ENCODE measurements around the gene COPS9.

Gene COPS9

DNA sequence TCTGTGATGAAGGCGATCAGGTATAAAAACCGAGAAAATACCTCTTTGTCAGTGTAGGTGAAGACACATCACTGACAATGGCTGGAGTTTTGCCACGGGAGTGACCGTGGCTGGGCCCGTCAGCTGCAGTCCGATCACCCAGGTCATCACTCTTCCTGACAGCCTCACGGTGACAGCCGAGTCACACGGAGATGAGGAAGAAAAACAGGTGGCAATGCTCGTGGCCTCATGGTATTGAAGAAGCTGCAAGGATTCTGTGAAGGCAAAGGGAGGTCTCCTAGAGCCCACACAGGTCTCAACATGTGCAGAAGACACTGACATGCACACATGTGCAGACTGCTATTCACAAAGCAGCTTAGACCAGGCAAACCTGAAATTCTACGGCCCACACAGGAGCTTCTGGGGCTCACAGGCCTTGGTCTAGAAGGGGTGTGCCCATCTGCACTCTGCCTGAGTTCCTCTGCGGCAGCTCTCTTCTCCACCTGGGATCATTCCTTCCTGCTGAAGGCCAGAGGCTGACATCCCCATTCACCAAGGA is 7.4 kb downstream of the COPS9 start:
- no peaks in the 10 kb centered on the region for H3K27me3 ChIP-seq
- no peak overlapping the region for H3K9ac ChIP-seq
- TF ChIP-seq Cebpa-rat (IDR thresholded peaks at IDR 0.05), result no peak
- H3K27ac ChIP-seq, result no peak overlapping the region
- no peak overlapping the region for H3K4me2 ChIP-seq
- H3K4me1 ChIP-seq, result no peaks in the 10 kb centered on the region
- no peaks in the 10 kb centered on the region for H3K9me3 ChIP-seq (replicated peaks in 1 of 11)
- H3K4me3 ChIP-seq, result no peak overlapping the region
- H3K36me3 ChIP-seq, result peaks cover 67 to 94% (median 80%) of the 10 kb centered on the region in 11 experiments
- peaks cover 0 to 74% (median 42%) of the 10 kb centered on the region in 11 experiments; a peak in 13 of 22 replicates for H4K20me1 ChIP-seq

DNA sequence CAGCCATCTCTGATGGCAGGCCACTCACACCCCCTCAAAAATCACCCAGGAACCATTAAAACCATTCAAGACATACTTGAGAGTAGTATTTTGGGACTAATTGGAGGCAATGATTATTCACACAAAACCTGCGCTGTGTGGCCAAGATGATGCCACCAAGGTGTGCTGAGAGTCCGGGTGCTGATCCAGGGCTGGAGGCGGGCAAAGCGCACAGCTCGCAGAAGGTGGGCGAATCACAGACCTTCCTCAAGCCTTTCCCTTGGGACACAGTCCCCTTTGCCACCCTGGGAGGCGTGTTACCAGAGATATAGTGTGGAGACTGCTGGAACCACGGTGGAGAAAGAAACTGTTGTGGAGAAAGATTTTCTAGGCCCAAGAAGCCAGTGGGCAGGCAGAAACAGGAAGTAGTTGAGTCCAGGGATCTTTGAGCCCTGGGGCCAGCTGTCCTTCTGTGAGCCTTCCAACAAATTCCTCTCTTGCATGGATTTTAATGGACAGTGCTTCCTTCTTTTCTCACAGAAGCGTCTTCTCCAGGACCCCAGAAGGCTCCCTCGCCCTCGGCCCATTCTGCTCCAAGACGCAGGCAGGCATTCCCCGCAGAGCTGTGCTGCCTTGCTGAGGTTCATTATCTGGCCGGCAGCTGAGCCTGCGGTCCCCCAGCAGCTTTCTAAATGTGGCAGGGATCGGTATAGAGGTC is 8.0 kb downstream of the COPS9 start:
- H3K9me3 ChIP-seq (replicated peaks in 1 of 11), result no peaks in the 10 kb centered on the region
- H3K27me3 ChIP-seq, result no peaks in the 10 kb centered on the region
- no peaks in the 10 kb centered on the region for H3K4me1 ChIP-seq
- H3K36me3 ChIP-seq, result peaks cover 61 to 87% (median 74%) of the 10 kb centered on the region in 11 experiments
- H3K4me3 ChIP-seq, result no peak overlapping the region
- H3K27ac ChIP-seq, result no peak overlapping the region
- TF ChIP-seq Cebpa-rat (IDR thresholded peaks at IDR 0.05), result no peak
- H3K4me2 ChIP-seq, result no peak overlapping the region
- H4K20me1 ChIP-seq, result peaks cover 0 to 68% (median 36%) of the 10 kb centered on the region in 11 experiments; a peak in 13 of 22 replicates
- no peak overlapping the region for H3K9ac ChIP-seq

DNA sequence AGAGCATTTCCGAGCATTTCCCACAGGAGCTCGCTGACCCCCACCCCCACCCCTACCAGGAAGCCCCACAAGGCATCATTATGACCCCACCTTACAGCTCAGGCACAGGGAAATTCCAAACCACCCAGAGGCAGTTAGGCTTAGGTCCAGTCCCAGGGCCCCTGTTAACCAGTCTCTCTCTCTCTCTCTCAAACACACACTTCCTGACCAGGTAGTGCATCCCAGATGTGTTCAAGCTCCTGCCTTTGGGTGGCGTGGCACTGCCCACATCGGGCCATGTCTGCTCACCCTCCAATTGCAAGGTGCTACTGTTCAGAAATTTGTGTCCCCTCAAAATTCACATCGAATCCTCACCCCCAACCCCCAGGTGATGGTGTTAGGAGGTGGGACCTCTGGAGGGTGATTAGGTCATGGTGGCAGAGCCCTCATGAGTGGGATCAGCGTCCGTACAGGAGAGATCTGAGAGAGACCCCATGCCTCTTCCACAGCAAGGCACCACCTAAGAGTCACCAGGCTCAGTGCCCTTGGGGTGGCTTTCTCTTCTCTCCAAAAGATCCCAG is 8.8 kb downstream of the COPS9 start:
- H3K4me3 ChIP-seq, result no peak overlapping the region
- H3K27me3 ChIP-seq, result no peaks in the 10 kb centered on the region
- no peak overlapping the region for H3K4me2 ChIP-seq
- H3K9ac ChIP-seq, result no peak overlapping the region
- no peaks in the 10 kb centered on the region for H3K4me1 ChIP-seq
- TF ChIP-seq Cebpa-rat (IDR thresholded peaks at IDR 0.05), result no peak
- H3K27ac ChIP-seq, result no peak overlapping the region
- H3K36me3 ChIP-seq, result peaks cover 53 to 80% (median 66%) of the 10 kb centered on the region in 11 experiments
- H3K9me3 ChIP-seq (replicated peaks in 1 of 11), result no peaks in the 10 kb centered on the region
- H4K20me1 ChIP-seq, result peaks cover 0 to 60% (median 28%) of the 10 kb centered on the region in 11 experiments; a peak in 13 of 22 replicates

- H3K9me3 ChIP-seq (replicated peaks in 1 of 11), result no peaks in the 10 kb centered on the region
- H3K4me3 ChIP-seq, result no peak overlapping the region
- TF ChIP-seq Cebpa-rat (IDR thresholded peaks at IDR 0.05), result no peak
- H3K27ac ChIP-seq, result no peak overlapping the region
- H3K9ac ChIP-seq, result no peak overlapping the region
- H3K27me3 ChIP-seq, result no peaks in the 10 kb centered on the region
- H3K4me2 ChIP-seq, result no peak overlapping the region
- peaks cover 48 to 74% (median 60%) of the 10 kb centered on the region in 11 experiments for H3K36me3 ChIP-seq
- H4K20me1 ChIP-seq, result peaks cover 0 to 55% (median 24%) of the 10 kb centered on the region in 11 experiments; a peak in 13 of 22 replicates
- no peaks in the 10 kb centered on the region; a peak in 1 of 20 replicates for H3K4me1 ChIP-seq
Measured at GRCh38 chr2:240126731-240127130, 9.4 kb downstream of the COPS9 start.

DNA sequence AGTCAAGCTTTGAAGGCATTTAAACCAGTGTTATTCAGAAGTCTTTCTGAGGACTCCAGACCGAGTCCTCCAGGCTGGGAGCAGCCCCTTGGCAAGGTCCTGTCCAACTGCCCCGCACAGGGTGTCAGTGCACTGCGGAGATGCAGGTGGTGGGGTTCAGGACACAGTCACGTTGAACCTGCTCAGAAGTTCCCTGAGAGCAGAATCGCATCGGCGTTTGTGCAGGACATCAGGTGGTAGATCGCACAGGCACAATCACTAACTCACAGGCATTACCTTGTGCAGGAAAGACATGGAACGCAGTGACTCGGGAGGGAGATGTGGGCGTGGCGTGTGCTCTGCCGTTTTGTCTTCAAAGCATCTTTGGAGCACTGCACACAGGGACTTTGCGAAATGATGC is 10.4 kb downstream of the COPS9 start:
- Histone ChIP-seq H3K36me3 (peaks cover 38 to 64% (median 50%) of the 10 kb centered on the region in 11 experiments), H3K27me3 (no peaks in the 10 kb centered on the region), H3K4me2 (no peak overlapping the region), H3K27ac (no peak overlapping the region), H3K9me3 (replicated peaks in 1 of 11) (no peaks in the 10 kb centered on the region), H3K9ac (no peak overlapping the region), H3K4me3 (no peak overlapping the region), H4K20me1 (peaks cover 0 to 45% (median 19%) of the 10 kb centered on the region in 11 experiments; a peak in 11 of 22 replicates), H3K4me1 (no peaks in the 10 kb centered on the region; a peak in 1 of 20 replicates)
- no peak for TF ChIP-seq Cebpa-rat (IDR thresholded peaks at IDR 0.05)

GRCh38 chr2:240124651-240125030 is 11.5 kb downstream of the COPS9 start:
- no peak for TF ChIP-seq Cebpa-rat (IDR thresholded peaks at IDR 0.05)
- no peak overlapping the region for H3K4me2 ChIP-seq
- H3K9ac ChIP-seq, result no peak overlapping the region
- H4K20me1 ChIP-seq, result peaks cover 0 to 34% (median 12%) of the 10 kb centered on the region in 11 experiments; a peak in 10 of 22 replicates
- H3K27me3 ChIP-seq, result no peaks in the 10 kb centered on the region
- no peaks in the 10 kb centered on the region for H3K9me3 ChIP-seq (replicated peaks in 1 of 11)
- H3K4me1 ChIP-seq, result no peaks in the 10 kb centered on the region; a peak in 1 of 20 replicates
- peaks cover 27 to 53% (median 39%) of the 10 kb centered on the region in 11 experiments for H3K36me3 ChIP-seq
- no peak overlapping the region for H3K4me3 ChIP-seq
- no peak overlapping the region for H3K27ac ChIP-seq

DNA sequence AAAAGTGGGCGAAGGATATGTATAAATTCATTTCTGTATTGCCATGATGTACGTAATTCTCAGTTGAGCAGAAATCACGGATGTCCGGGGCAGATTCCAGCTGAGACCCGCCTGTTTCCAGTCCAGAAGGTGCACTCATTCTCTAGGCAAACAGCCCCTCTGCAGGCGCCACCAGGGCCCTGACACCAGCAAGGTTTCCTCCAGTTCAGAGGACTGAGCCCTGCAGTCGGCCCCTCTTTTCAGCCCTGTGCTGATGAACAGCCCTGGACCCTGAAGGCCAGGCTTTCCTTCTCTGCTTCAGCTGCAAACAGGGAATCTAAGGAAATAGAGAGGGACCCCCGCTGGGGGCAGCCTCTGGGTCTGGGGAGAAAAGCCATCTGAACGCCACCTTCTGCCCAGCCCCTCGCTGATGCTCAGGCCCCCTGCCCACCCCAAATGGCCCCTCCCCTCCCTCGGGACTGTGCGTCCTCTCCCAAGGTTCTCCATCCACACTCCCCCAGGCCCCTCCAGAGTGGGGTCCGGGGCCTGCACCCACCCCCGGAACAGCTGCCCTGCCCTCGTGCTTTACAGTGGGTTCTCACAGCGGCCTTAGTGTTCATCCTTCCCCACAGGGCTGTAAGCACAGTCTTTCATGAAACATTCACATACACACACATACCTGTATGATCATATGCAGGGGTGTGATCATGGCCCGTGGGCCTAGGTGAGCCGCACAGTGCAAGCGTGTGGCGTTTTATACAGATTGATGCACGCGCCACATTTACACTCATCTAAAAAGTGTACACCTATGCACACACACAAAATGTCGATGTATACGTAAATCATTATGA is 12.1 kb downstream of the COPS9 start:
- no peak overlapping the region for H3K4me3 ChIP-seq
- H3K36me3 ChIP-seq, result peaks cover 21 to 47% (median 33%) of the 10 kb centered on the region in 11 experiments
- no peak overlapping the region for H3K4me2 ChIP-seq
- no peak for TF ChIP-seq Cebpa-rat (IDR thresholded peaks at IDR 0.05)
- no peaks in the 10 kb centered on the region; a peak in 1 of 22 replicates for H3K9me3 ChIP-seq (replicated peaks in 1 of 11)
- H3K27ac ChIP-seq, result no peak overlapping the region
- no peaks in the 10 kb centered on the region; a peak in 1 of 20 replicates for H3K4me1 ChIP-seq
- H3K9ac ChIP-seq, result no peak overlapping the region
- H4K20me1 ChIP-seq, result peaks cover 0 to 28% (median 11%) of the 10 kb centered on the region in 11 experiments; a peak in 10 of 22 replicates
- H3K27me3 ChIP-seq, result no peaks in the 10 kb centered on the region

DNA sequence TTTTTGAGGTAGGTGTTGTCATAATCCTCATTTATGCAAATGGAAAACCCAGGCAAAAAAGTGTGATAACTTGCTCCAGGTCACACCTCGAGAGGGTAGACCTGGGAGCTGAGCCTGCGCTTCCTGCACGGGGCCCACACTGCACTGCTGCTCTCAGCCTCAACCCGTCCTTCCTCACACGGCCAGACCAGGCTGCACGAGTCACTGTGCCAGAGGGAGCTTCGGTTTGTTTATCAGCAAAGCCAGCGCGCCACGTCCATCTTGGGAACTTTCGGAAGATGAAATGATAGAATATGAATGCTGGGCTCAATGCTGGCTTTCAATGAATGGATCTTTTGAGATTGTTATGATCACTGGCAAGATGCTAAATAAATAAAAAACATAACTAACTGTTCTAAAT is 14.4 kb downstream of the COPS9 start:
- no peaks in the 10 kb centered on the region for H3K27me3 ChIP-seq

More for the DNA sequence above, 14.4 kb downstream of the COPS9 start:
- Histone ChIP-seq H3K36me3 (peaks cover 0 to 24% (median 11%) of the 10 kb centered on the region in 11 experiments; a peak in 17 of 22 replicates), H3K4me1 (no peaks in the 10 kb centered on the region; a peak in 1 of 20 replicates), H3K4me3 (no peak overlapping the region), H3K9ac (no peak overlapping the region), H3K27ac (no peak overlapping the region), H3K9me3 (replicated peaks in 1 of 11) (peaks cover 0 to 7% (median 6%) of the 10 kb centered on the region in 11 experiments; a peak in 13 of 22 replicates), H4K20me1 (peaks cover 0 to 7% (median 0%) of the 10 kb centered on the region in 11 experiments; a peak in 6 of 22 replicates), H3K4me2 (no peak overlapping the region)
- TF ChIP-seq Cebpa-rat (IDR thresholded peaks at IDR 0.05), result no peak

Data from BLaER1 treated with 17β-estradiol and CSF1 and Interleukin-3, amounts not matched to agents 10 nM and 100 nM (cell line).